Loucy (cell line): ENCODE measurements around the gene CCL5.

Experiments used
- EZH2phosphoT487 ChIP-seq: fragments of 200-600 bp; IDR thresholded peaks from 2 replicates; pipeline ENCODE4 v1.6.1; 2018; ENCODE audit warnings: antibody characterized with exemption, mild to moderate bottlenecking, moderate library complexity, borderline replicate concordance
- TF ChIP-seq, protein P1 (sequence below): fragments of 200-600 bp; sonication (generic); conservative IDR thresholded peaks from 2 replicates; pipeline ENCODE4 v1.5.1; 2014; ENCODE audit warnings: mild to moderate bottlenecking, antibody characterized with exemption, low read length

DNA sequence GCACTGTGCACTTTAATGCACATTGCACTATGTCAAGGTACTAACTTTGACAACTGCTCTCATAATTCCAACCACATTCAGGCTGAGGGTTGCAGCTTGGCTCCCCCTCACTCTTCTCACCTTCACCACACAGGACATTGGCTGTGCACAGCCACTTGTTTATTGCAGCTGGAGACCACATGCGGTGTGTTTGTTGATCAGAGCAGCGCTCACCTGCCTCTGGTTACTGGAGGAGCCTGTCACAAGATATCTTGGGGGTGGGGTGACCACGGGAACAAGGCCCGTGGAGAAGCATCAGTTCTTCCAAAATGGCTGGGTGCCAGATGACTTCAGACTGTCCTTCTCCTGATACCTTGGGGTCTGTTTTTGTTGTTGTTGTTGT lies 10.6 kb upstream of the CCL5 start:
- TF ChIP-seq, protein P1, sequence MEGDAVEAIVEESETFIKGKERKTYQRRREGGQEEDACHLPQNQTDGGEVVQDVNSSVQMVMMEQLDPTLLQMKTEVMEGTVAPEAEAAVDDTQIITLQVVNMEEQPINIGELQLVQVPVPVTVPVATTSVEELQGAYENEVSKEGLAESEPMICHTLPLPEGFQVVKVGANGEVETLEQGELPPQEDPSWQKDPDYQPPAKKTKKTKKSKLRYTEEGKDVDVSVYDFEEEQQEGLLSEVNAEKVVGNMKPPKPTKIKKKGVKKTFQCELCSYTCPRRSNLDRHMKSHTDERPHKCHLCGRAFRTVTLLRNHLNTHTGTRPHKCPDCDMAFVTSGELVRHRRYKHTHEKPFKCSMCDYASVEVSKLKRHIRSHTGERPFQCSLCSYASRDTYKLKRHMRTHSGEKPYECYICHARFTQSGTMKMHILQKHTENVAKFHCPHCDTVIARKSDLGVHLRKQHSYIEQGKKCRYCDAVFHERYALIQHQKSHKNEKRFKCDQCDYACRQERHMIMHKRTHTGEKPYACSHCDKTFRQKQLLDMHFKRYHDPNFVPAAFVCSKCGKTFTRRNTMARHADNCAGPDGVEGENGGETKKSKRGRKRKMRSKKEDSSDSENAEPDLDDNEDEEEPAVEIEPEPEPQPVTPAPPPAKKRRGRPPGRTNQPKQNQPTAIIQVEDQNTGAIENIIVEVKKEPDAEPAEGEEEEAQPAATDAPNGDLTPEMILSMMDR = no peak
- TF ChIP-seq EZH2phosphoT487 = no peak
